HG02610 (cell line): Measurements from ENCODE around the gene ATP2B2.

Experiments used
- ATAC-seq: cut with Tn5 transposase; IDR thresholded peaks from one replicate; pipeline ENCODE4 v1.9.1; 2021; ENCODE audit warnings: mild to moderate bottlenecking, moderate library complexity; ENCODE audit not compliant: unreplicated experiment

ATP2B2 gene

DNA sequence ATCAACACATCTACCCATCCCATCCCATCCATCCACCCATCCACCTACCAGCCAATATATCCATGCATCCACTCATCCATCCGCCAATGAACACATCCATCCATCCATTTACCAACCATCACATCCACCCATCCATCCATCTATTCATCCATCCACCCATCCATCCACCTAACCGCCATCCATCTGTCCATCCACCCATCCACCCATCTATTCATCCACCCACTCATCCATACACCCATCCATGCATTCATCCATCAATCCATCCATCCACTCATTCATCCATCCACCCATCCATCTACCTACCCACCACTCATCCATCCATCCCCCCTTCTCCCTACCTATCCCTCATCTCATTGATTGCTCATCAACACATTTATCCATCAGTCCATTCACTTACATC lies 136.9 kb downstream of the ATP2B2 start:
- ATAC-seq, result no peak

DNA sequence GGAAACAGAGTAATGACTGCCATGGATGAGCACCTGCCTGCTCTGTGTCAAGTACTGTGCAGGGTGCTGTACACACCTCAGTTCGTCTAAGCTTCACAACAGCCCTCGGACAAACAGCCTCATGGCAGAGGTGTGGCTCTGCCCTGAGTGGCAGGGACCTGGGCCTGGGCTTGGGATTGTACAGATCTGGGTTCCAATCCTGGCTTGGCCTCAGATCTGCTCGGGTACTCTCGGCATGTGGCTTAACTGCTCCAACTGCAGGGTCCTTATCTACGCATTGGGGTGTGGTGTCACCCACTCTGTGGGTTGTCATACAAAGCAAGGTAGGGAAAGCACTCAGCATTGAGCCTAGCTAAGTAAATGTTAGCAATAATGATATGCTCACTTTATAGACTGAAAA lies 137.9 kb downstream of the ATP2B2 start:
- no peak for ATAC-seq

DNA sequence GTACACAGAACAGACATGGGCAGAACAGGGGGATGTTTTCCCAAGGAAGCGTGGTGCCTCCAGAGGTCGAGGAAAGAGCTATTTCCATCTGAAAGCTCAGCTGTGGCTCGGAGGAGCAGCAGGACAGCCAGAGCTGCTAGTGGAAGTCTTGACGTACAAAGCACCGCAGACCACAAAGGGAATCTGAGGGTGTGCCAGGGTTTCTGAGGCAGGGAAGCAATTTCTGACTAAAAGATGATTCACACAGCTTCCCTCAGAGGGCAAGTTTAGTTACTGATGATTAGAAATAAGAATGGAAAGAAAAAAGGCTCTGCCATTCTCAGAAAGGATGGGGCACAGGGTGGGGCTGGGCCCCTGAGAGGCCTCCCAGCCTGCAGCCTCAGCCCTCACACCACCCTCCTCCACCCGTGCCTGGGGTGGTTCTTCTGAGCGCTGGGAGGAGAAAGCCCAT lies 138.7 kb downstream of the ATP2B2 start:
- no peak for ATAC-seq

DNA sequence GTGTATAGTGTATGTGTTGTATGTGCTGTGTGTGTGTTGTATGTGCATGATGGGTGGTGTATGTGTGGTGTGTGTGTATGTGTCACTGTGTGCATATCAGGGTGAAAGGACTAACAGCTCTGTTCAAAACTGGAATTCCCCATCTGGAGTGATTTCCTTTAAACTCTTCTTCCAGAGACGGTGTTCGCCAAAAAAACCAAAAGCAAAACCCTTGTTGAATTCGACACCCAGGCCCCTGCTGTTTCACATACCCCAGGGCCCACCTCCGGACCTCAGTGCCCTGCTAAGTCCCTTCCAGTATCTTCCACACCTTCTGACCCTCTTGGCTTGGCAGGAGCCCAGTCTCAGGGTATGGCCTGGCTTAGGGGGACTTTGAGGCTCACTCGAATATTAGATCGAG lies 139.6 kb downstream of the ATP2B2 start:
- no peak for ATAC-seq

DNA sequence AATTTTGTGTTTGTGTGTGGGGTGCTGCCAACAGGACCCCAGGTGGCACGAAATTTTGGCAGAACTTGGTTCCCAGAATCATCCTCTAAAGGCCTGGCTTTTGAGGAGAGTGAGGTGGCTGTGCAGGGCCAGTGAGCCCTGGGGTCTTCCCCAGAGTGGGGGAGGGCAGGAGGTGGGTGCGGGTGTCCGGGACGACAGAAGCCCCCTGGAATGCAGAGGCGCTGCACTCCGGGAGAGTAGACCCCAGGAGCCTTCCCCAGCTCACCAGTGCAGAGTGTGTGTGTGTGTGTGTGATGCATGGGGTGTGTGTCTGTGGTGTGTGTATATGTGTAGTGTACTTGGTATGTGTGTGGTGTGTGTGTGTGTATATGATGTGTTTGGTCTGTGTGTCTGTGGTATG lies 140.1 kb downstream of the ATP2B2 start:
- no peak for ATAC-seq

DNA sequence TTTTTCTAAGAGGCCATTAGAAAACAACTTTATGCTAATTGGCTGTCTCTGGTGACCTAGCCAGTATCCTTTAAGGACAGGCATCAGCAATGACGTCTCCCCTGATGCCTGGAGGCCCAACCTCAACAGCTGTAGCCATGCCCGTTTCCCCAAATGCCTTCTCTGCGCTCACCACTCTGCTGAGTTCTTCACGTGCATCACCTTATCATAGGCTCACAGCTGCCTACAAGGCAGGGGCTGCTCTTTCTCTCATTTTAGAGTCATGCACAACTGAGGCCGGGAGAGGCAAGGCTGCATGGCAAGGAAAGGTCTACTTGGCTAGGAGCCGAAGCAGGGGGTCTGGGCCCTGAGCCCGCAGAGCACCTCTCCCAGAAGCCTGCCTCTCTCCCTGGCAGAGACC lies 140.6 kb downstream of the ATP2B2 start:
- no peak for ATAC-seq

DNA sequence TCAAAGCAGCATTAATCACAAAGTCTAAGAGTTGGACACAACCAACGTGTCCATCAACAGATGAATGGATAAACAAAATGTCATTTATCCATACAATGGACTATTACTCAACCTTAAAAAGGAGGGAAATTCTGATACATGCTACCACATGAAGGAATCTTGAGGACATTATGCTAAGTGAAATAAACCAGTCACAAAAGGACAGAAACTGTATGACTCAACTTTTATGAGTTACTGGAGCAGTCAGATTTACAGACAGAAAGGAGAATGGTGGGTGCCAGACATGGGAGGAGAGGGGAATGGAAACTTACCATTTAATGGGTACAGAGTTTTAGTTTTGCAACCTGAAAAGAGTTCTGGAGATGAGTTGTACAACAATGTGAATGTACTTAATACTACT lies 141.5 kb downstream of the ATP2B2 start:
- ATAC-seq, result no peak

DNA sequence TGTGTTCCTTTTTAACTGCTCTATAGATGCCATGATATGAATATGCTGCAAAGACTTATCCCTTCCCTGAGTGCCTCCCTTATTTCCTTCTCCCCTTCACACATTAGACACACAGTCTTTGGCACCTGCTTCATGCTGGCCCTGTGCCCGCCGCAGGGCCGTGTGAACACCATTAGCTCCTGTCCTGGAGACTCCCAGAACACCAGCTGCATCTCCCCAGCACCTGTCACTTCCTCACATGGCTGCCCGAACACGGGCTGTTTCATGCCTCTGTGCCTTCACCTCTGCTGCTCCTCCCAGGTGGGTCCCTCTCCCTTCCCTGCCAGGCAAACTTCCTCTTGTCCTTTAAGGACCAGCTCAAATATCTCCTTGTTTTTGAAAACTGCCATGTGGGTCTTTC lies 144.0 kb downstream of the ATP2B2 start:
- ATAC-seq, result no peak

DNA sequence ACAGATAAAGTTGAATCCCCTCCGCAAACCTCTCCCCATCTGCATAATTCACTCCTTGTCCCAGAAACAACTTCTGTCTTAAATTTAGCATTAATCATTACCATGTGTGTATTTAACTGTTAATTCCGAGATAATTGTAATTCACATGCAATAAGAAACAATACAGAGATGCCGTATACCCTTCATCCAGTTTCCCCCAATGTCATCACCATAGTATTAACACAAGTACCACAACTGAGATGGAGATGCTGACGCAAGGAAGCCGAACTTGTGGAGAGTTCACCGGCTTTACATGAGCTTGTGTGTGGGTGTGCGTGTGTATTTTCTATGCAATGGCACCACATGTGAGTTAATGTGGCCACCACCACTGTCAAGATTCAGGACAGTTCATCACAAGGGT lies 144.9 kb downstream of the ATP2B2 start:
- no peak for ATAC-seq

DNA sequence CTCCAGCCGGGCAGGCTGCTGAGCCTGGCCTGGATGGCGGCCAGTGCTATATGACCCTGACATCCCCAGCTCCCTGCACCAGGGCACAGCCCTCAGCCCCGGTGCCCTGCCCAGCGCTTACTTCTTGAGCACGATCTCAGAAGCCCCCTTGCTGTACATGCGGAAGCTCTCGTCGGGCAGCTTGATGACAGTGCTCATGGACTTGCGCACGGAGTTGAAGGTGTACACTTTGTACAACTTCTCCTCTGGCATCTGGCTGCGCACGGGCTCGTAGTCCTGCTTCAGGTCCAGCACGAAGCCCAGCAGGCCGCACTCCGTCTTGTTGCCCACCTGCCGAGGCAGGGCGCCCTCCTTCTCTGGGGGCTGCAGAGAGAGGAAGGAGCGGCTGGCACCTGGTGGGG lies 145.6 kb downstream of the ATP2B2 start:
- no peak for ATAC-seq

DNA sequence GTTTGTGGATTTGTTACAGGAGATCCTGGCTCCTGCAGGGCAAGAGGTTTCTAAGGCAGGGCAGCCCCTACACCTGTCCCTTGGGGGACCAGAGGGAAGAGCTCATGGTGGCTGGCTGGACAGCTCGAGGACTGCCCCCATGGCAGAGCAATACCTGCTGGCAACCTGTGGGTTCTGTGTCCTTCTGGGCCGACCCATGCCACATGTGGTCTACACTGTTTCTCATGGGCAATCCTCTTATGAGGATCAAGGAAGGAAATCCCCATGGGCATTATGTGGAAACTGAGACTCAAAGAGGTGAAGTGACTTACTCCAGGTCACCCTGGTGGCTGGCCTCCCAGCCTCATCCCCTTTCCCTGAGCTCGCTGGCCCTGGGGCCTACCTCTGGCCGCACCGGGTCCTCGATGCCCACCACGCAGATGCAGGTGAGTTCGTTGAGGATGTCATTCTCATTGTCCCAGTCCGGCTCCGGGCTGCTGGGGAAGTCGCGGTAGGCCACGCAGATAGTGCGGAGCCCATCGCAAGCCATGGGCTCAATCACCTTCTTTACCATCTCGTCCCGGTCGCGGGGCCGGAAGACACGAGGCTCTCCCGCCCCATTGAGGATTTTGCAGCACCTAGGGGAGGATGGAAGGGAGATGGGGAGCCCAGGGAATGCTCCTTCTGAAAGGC lies 146.9 kb downstream of the ATP2B2 start:
- no peak for ATAC-seq

DNA sequence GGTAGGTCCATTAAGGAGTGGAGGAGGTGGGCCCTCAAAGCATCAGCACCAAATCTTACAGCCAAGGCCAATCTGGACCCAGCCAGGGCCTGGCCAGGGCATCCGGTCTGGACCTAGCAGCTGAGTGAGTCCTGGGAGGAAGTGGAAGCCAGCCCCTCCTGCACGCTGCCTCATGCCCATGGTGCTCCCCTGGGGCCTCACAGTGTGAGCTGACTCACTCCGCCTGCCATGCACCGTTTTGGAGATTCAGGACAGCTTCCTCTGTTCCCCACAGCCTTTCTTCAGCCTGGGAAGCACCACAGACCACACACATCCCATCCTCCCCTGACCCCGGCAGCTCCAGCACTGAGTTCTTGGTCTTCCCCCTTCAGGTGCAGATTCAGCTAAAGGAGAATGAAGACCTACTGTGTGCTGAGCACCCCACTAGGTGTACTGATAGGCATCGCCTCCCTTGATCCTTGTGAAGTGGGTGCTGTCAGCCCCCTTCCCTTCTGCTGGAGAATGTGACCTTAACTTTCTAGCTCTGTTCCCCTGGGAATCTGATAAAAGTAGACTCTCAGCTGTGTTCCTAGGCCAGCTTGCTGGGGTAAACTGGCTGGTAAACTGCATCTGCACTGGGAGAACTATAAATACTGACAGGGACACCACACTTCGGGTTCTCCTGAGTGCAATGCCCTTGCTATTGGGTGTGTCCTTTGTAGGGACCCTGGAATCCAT lies 147.6 kb downstream of the ATP2B2 start:
- peak; percentile 66 for ATAC-seq

DNA sequence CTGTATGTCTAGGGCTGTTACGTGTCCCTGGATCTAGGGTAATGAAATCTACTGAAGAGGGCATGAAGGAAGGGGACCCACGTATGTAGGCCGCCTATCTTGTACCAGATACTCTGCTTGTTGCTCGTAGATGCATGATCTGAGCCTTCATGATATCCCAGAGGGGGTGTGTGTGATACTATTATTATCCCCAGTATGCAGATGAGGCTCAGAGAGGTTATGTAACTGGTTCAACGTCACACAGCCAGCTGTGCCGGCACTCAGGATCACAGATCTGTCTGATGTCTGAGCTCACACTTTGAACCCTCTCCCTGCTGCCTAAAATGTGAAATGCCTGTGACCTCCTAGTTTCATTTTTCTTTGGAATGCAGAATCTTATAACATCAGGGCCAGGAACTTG lies 148.3 kb downstream of the ATP2B2 start:
- no peak for ATAC-seq

DNA sequence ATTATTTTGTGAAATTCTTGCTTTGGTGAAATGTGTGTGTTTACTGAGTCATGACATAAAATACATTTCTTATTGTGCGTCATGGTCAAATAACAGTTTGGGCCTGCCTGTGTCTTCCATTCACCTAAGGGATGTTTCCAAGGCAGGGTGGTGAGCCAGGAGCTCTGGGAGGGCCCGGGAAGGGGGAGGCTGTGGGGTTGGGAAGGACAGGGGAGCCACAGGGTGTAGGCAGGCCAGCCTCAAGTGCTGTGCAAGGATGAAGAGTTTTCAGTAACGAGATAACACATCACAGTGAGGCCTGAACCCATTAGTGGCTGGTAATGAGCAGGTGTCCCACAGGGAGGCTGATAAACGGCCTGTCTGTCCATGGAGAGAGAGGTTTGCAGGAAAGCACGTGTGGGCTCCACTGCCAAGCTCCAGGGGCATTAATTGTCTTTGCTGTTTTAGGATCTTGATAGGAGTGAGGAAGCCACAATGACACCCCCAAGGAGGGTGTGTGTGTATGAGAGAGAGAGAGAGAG lies 148.9 kb downstream of the ATP2B2 start:
- ATAC-seq, result no peak

DNA sequence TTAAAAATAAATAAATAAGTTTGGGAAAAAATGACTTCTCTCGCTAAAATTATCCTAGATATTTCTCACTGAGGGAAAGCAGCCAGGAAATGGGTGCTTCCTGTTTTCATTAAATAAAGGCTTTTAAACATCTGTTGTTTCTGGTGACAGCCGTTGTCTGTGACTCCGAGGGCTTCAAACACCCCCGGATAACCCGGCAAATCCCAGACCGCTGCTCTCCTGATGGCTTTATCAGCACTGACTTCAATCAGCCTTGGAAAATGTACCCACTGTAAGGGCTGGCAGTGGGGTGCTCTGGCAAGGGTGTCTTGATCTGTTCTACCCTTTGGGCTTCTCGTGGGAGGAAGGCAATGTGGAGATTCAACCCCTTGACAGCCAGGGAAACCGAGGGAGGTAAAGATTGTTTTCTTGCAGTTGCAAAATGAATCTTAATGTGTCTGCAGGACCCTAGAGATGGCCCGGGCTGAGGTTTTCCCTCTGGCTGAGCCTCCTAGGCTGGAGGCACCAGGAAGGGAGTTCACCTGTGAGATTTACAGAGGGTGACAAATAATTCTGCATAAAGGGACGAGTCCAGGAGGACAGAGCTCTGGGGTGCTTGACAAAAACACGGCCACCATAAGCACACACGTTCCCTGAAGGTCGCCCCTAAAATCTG lies 150.9 kb downstream of the ATP2B2 start:
- ATAC-seq, result no peak

DNA sequence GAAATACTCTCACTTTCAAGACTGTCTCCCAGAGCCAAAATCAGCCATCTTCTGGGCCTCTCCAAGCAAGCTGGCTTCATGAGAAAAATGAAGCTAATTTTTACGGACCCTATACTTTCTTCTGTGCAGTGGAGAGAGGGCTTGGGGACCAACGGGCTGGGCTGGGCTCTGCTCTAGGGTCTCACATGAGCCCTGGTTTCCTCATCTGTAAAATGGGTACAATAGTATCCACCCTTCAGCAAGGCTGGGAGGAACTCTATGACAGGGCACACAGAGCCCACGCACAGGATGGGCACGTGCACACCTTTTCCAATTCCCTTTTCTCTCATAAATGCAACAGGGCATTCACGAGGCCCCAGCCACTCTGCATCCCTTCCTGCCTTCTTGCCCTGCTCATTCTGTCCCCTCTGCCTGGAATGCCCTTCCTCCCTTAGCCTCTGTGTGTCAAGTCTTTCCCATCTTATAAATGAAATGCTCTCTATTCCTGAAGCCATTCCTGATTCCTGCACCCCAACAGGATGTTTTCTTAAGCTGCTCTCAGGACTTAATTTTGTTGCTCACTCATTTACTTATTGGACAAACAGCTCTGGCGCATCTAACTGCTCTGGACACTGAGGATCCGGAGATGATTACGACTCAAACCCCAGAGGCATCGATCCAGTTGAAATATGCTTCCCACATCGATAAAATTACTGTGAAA lies 151.6 kb downstream of the ATP2B2 start:
- ATAC-seq, result no peak

DNA sequence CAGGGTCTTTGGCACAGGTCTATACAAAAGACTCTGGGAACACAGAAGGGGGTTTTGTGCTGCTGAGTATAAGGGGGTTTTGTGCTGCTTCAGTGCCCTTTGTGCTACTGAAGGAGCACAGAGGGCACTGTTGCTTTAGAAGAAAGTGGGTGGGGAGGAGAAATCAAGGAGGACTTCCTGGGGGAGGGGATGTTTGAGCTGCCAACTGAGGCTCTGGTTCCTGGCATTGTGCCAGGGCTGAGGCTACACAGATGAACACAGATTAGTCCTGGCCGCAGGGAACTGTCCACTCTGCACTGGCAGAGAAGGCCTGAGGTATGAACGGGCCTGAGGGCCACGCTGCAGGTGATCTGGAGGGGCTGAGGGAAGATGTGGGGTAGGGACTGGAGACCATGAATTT lies 152.2 kb downstream of the ATP2B2 start:
- no peak for ATAC-seq

DNA sequence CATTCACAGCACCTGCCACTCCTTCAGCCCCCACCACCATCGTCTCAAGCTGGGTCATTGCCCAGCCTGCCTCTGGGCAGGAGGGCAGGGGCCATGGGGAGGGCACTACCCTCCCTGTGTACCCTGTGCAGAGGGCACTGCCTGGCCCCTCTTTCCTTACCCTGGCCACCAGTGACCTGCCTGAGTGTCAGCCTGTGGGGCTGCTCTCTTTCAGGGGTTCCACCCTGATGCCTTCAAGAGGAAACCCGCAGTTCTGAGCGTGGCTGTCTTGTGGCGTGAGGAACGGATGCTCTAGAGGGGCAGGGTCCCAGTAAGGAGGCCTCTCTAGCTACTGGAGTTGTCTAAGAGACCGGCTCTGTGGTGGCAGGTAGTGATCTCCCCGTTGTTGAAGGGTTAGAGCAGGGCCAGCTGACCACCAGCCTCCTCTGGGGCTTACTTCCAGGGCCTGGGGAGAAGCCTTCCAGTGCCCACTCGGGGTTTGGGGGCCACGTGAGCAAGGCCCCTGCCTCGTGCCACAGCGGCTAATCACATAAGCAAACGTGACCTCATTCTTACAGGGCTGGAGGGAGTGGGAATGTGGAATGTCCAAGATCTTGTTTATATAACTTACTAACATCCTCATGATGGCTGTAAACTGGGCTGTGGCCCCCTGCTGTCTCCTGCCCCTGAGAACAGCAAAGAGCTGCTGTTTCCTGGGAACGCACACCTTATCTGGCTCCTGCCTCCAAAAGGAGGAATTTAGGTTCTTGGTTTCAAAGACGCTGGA lies 153.1 kb downstream of the ATP2B2 start:
- no peak for ATAC-seq

DNA sequence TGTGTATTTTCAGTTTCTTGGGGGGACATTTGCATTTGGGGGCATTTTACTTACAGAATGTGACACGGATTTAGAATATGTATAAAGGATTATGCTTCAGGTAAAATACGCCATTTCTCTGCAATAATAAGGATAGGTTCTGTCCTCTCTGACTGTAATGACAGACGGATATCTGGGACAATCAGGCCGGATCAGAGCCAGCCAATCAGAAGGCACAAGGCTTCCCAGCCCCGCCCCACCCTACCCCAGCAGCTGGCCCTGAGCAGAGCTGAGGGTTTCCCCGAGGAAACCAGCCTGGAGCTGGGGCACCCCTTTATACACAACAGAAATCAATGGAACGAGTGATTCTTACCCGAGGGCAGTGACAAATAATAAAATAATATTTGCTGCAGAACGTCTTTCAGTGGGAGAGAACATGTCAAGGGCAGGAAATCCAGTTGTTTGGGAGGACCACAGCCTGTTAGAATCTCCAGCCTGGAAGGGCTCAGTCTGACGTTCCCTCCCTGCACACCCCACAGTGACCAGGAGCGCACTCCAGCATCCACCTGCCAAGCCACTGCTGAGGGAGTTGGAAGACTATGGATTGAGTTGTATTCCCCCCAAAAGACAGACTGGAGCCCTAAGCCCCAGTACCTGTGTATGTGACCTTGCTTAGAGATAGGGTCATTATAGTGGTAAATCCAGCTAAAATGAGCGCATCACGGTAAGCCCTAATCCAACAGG lies 154.2 kb downstream of the ATP2B2 start:
- no peak for ATAC-seq
